HCT116 (cell line): ENCODE measurements around the gene ACACB. TPM values are rescaled to one million over a fixed set of nuclear protein-coding genes. Genes with fewer than 3 reads are reported as not detected.

ENCODE experiments used
- ATAC-seq: fragments of 200-7000 bp; cut with Tn5 transposase; 2 replicates; pipeline ENCODE4 v1.9.1; 2020; ENCODE audit warnings: mild to moderate bottlenecking, moderate library complexity
- BruUV-seq: library from RNA; stranded (reverse); fragments of 400-500 nt; replicated peaks from 2 replicates; lab custom pipeline; 2021; lab: Mats Ljungman, UMichigan
- CTCF ChIA-PET: fragments of 300-600 bp; sonication (Branson Sonifier 250); formaldehyde crosslinking; loops from one replicate; lab custom pipeline; 2021; ENCODE audit warnings: antibody characterized with exemption; lab: Charles Lee
- POLR2A ChIA-PET: fragments of 300-600, 350-600 bp; sonication (Branson Sonifier 250); formaldehyde crosslinking; loops from one replicate; lab custom pipeline; 2021; ENCODE audit warnings: antibody characterized with exemption; lab: Charles Lee
- RAD21 ChIA-PET, 2 experiments: fragments of 300-600 bp; sonication (Branson Sonifier 250); formaldehyde crosslinking; loops; one replicate each; lab custom pipeline; 2023; ENCODE audit warnings: low total read pairs in 2 of 2; ENCODE audit not compliant: uncharacterized antibody in 2 of 2, unreplicated experiment in 2 of 2, low non-redundant PET in 1 of 2; lab: Charles Lee
- DNase-seq: peaks from one replicate; pipeline ENCODE4 v3.0.0-alpha.2; 2010; ENCODE audit warnings: low read depth, low spot score
- H2AFZ ChIP-seq: fragments of 200-600 bp; shearing (Covaris generic), sonication (generic); 2 replicates; pipeline ENCODE4 v1.6.1; 2017; ENCODE audit warnings: low read depth, mixed run types, mixed read lengths, antibody characterized with exemption, low read length; ENCODE audit not compliant: poor library complexity, severe bottlenecking
- H3K27ac ChIP-seq: 2 replicates; pipeline ENCODE4 v1.5.1; 2012; ENCODE audit warnings: low read depth, low read length
- H3K27me3 ChIP-seq: fragments of 200-600 bp; sonication (generic); 2 replicates; pipeline ENCODE4 v1.6.1; 2016; ENCODE audit warnings: mixed run types, low read length, mixed read lengths; ENCODE audit not compliant: insufficient read depth
- H3K36me3 ChIP-seq, 2 experiments: fragments of 200-500 bp in 1 of 2; fragments of 200-600 bp in 1 of 2; sonication (Bioruptor generic) in 1 of 2; sonication (generic) in 1 of 2; 2 replicates each; pipeline versions ENCODE4 v1.5.1 to v1.6.1; 2014 to 2016; ENCODE audit warnings: low read length in 2 of 2, inconsistent platforms in 1 of 2, mixed read lengths in 1 of 2, mixed run types in 1 of 2; ENCODE audit not compliant: insufficient read depth in 2 of 2, control insufficient read depth in 1 of 2
- H3K4me1 ChIP-seq, 2 experiments: fragments of 200-600 bp in 1 of 2; sonication (generic) in 1 of 2; 2 replicates each; pipeline versions ENCODE4 v1.5.1 to v1.6.1; 2012 to 2017; ENCODE audit warnings: low read length in 2 of 2, inconsistent platforms in 1 of 2, mild to moderate bottlenecking in 1 of 2, mixed read lengths in 1 of 2, mixed run types in 1 of 2, moderate library complexity in 1 of 2; ENCODE audit not compliant: insufficient read depth in 2 of 2, control insufficient read depth in 1 of 2
- H3K4me2 ChIP-seq: fragments of 200-600 bp; sonication (generic); 2 replicates; pipeline ENCODE4 v1.6.1; 2017; ENCODE audit warnings: mixed run types, low read length, mixed read lengths
- H3K4me3 ChIP-seq, 2 experiments: fragments of 200-600 bp in 1 of 2; sonication (generic) in 1 of 2; replicated peaks in 1 of 2; 2 replicates each; pipeline ENCODE4 v1.5.1; 2011 to 2016; ENCODE audit warnings: low read length in 2 of 2, control low read depth in 1 of 2, low read depth in 1 of 2, mild to moderate bottlenecking in 1 of 2, mixed read lengths in 1 of 2, mixed run types in 1 of 2
- H3K79me2 ChIP-seq: fragments of 200-600 bp; sonication (generic); 2 replicates; pipeline ENCODE4 v1.6.1; 2017; ENCODE audit warnings: mild to moderate bottlenecking, mixed run types, low read length, moderate library complexity, mixed read lengths; ENCODE audit not compliant: insufficient read depth
- H3K9ac ChIP-seq: fragments of 200-600 bp; sonication (generic); 2 replicates; pipeline ENCODE4 v1.6.1; 2016; ENCODE audit warnings: low read length, mixed read lengths
- H3K9me2 ChIP-seq: fragments of 200-600 bp; sonication (generic), shearing (Covaris generic); 2 replicates; pipeline ENCODE4 v1.6.1; 2017; ENCODE audit warnings: mixed run types, mild to moderate bottlenecking, moderate library complexity; ENCODE audit not compliant: insufficient read depth
- H3K9me3 ChIP-seq, 2 experiments: fragments of 200-500 bp in 1 of 2; fragments of 200-600 bp in 1 of 2; sonication (Bioruptor generic) in 1 of 2; sonication (generic) in 1 of 2; 2 replicates each; pipeline ENCODE4 v1.6.1; 2014 to 2017; ENCODE audit warnings: low read length in 2 of 2, mixed read lengths in 2 of 2, inconsistent platforms in 1 of 2, low read depth in 1 of 2, mild to moderate bottlenecking in 1 of 2, mixed run types in 1 of 2, moderate library complexity in 1 of 2; ENCODE audit not compliant: control insufficient read depth in 1 of 2, insufficient read depth in 1 of 2
- H4K20me1 ChIP-seq: fragments of 200-600 bp; sonication (generic), shearing (Covaris generic); 2 replicates; pipeline ENCODE4 v1.6.1; 2017; ENCODE audit warnings: mixed run types, mild to moderate bottlenecking, moderate library complexity; ENCODE audit not compliant: insufficient read depth
- CBX3 ChIP-seq: IDR thresholded peaks from 2 replicates; pipeline ENCODE4 v1.6.1; 2012; ENCODE audit warnings: low read depth
- EGR1 ChIP-seq: IDR thresholded peaks from 2 replicates; pipeline ENCODE4 v1.6.1; 2012; ENCODE audit warnings: low read depth
- ELF1 ChIP-seq: IDR thresholded peaks from 2 replicates; pipeline ENCODE4 v1.6.1; 2012; ENCODE audit warnings: low read depth, borderline replicate concordance
- FOSL1 ChIP-seq: IDR thresholded peaks from 2 replicates; pipeline ENCODE4 v1.6.1; 2012; ENCODE audit warnings: low read depth
- JUND ChIP-seq: IDR thresholded peaks from 2 replicates; pipeline ENCODE4 v1.6.1; 2012
- RAD21 ChIP-seq: IDR thresholded peaks from 2 replicates; pipeline ENCODE4 v1.6.1; 2012; ENCODE audit warnings: low read depth, mild to moderate bottlenecking
- SRF ChIP-seq: IDR thresholded peaks from 2 replicates; pipeline ENCODE4 v1.6.1; 2012; ENCODE audit warnings: low read depth
- intact Hi-C: fragments of 100-400 bp; cut with micrococcal nuclease; formaldehyde crosslinking; loops from 2 replicates; pipeline ENCODE4 v1.10.0; 2022
- total RNA-seq: library from RNA; stranded (reverse); gene quantifications from one replicate; pipeline ENCODE4 v1.2.1, GENCODE V29; 2021; ENCODE audit not compliant: unreplicated experiment
- TF ChIP-seq, protein P1 (sequence below), 3 experiments: fragments of 200-600 bp in 1 of 3; sonication (generic) in 1 of 3; IDR thresholded peaks in 2 of 3; conservative IDR thresholded peaks in 1 of 3; 2 replicates each; pipeline ENCODE4 v1.5.1; 2012 to 2017; ENCODE audit warnings: low read depth in 2 of 3, low read length in 2 of 3, antibody characterized with exemption in 1 of 3, borderline replicate concordance in 1 of 3, control low read depth in 1 of 3, mild to moderate bottlenecking in 1 of 3, mixed read lengths in 1 of 3, mixed run types in 1 of 3, moderate library complexity in 1 of 3; ENCODE audit not compliant: insufficient read depth in 1 of 3
- TF ChIP-seq, protein P2 (sequence below): IDR thresholded peaks from 2 replicates; pipeline ENCODE4 v1.6.1; 2012; ENCODE audit warnings: low read depth
- TF ChIP-seq, protein P3 (sequence below): IDR thresholded peaks from 2 replicates; pipeline ENCODE4 v1.6.1; 2012
- TF ChIP-seq, protein P4 (sequence below): IDR thresholded peaks from 2 replicates; pipeline ENCODE4 v1.6.1; 2012

The ACACB gene
- total RNA-seq, 1 experiment from 2014 or later = 11.1 TPM

DNA sequence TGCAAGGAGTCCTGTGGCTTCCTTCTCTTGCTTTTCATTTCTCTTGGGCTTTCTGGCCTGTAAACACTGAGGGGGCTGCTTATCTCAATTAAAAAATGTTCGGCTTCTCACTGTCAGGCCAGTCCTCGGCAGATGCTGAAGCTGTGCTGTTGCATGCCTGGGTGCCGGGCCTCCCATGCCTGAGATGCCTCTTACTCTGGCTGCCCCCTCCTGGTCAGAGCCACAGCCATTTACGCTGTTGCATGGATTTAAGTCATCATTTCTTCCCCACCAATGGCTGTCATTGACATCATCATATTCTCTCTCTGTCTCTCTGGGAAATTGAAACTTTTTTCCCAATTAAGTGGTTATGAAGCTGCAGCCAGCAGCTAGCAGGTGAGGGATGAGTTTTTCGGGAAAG lies 139.0 kb downstream of the ACACB start:
- Histone ChIP-seq H3K4me3 (no peak overlapping the region), H3K9me3 (peaks cover 7 to 9% of the 10 kb centered on the region in 2 experiments; a peak in 2 of 4 replicates), H3K4me2 (no peak overlapping the region), H2AFZ (no peak overlapping the region), H3K9me2 (no peaks in the 10 kb centered on the region), H3K9ac (no peak overlapping the region), H3K79me2 (no peaks in the 10 kb centered on the region), H3K4me1 (no peaks in the 10 kb centered on the region), H4K20me1 (no peaks in the 10 kb centered on the region), H3K36me3 (no peaks in the 10 kb centered on the region), H3K27me3 (no peaks in the 10 kb centered on the region), H3K27ac (no peak overlapping the region)
- DNase-seq (no peak), ATAC-seq (peak; percentile 70)
- intact Hi-C loops = no loop called here
- CTCF ChIA-PET = interaction anchor here (1.0 kb wide), 1 partner anchor 9 kb away, joined by 3 read pairs; no protein-coding TSS in a partner anchor
- POLR2A ChIA-PET = no interaction called here
- RAD21 ChIA-PET = no interaction called here
- TF ChIP-seq RAD21 (peak; percentile 52), FOSL1 (no peak)
- TF ChIP-seq, protein P1, sequence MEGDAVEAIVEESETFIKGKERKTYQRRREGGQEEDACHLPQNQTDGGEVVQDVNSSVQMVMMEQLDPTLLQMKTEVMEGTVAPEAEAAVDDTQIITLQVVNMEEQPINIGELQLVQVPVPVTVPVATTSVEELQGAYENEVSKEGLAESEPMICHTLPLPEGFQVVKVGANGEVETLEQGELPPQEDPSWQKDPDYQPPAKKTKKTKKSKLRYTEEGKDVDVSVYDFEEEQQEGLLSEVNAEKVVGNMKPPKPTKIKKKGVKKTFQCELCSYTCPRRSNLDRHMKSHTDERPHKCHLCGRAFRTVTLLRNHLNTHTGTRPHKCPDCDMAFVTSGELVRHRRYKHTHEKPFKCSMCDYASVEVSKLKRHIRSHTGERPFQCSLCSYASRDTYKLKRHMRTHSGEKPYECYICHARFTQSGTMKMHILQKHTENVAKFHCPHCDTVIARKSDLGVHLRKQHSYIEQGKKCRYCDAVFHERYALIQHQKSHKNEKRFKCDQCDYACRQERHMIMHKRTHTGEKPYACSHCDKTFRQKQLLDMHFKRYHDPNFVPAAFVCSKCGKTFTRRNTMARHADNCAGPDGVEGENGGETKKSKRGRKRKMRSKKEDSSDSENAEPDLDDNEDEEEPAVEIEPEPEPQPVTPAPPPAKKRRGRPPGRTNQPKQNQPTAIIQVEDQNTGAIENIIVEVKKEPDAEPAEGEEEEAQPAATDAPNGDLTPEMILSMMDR (IDR thresholded peaks at IDR 0.05 in 2 of 3, conservative IDR thresholded peaks at IDR 0.05 in 1 of 3; ENCODE audit: borderline replicate concordance in 1 of 3, insufficient read depth in 1 of 3, low read depth in 2 of 3, low read length in 2 of 3) = peak in 2 of 3 experiments; percentile 9 to 23; a peak in 1 of 6 replicates
- no TSS peak for BruUV-seq

DNA sequence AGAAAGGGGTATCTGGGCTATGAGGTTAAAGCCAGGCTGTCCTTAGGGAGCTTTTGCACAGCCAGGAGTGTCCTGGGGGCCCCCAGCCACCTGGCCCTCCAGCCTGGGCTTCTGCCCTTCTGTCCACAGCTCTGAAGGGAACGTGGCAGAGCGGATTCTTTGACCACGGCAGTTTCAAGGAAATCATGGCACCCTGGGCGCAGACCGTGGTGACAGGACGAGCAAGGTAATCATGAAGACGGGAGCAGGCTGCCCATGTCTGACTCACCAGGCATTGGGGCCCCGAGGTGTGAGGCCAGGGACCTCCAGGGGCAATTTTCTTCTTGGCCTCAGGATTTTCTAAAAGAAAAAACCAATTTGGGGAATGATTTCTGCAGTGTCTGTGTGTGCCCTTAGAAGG lies 139.6 kb downstream of the ACACB start:
- H3K27ac ChIP-seq = no peak overlapping the region
- no peaks in the 10 kb centered on the region for H4K20me1 ChIP-seq
- H2AFZ ChIP-seq = no peak overlapping the region
- no peak for ATAC-seq
- no peaks in the 10 kb centered on the region for H3K79me2 ChIP-seq
- H3K9ac ChIP-seq = no peak overlapping the region
- peaks cover 7 to 9% of the 10 kb centered on the region in 2 experiments; a peak in 2 of 4 replicates for H3K9me3 ChIP-seq
- H3K4me1 ChIP-seq = no peaks in the 10 kb centered on the region
- BruUV-seq = no TSS peak
- DNase-seq = no peak
- H3K9me2 ChIP-seq = no peaks in the 10 kb centered on the region
- H3K27me3 ChIP-seq = no peaks in the 10 kb centered on the region
- TF ChIP-seq, protein P2, sequence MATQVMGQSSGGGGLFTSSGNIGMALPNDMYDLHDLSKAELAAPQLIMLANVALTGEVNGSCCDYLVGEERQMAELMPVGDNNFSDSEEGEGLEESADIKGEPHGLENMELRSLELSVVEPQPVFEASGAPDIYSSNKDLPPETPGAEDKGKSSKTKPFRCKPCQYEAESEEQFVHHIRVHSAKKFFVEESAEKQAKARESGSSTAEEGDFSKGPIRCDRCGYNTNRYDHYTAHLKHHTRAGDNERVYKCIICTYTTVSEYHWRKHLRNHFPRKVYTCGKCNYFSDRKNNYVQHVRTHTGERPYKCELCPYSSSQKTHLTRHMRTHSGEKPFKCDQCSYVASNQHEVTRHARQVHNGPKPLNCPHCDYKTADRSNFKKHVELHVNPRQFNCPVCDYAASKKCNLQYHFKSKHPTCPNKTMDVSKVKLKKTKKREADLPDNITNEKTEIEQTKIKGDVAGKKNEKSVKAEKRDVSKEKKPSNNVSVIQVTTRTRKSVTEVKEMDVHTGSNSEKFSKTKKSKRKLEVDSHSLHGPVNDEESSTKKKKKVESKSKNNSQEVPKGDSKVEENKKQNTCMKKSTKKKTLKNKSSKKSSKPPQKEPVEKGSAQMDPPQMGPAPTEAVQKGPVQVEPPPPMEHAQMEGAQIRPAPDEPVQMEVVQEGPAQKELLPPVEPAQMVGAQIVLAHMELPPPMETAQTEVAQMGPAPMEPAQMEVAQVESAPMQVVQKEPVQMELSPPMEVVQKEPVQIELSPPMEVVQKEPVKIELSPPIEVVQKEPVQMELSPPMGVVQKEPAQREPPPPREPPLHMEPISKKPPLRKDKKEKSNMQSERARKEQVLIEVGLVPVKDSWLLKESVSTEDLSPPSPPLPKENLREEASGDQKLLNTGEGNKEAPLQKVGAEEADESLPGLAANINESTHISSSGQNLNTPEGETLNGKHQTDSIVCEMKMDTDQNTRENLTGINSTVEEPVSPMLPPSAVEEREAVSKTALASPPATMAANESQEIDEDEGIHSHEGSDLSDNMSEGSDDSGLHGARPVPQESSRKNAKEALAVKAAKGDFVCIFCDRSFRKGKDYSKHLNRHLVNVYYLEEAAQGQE = no peak
- TF ChIP-seq, protein P3, sequence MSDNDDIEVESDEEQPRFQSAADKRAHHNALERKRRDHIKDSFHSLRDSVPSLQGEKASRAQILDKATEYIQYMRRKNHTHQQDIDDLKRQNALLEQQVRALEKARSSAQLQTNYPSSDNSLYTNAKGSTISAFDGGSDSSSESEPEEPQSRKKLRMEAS = no peak
- TF ChIP-seq SRF (no peak), ELF1 (no peak), CBX3 (no peak), RAD21 (no peak), JUND (no peak), EGR1 (no peak)
- TF ChIP-seq, protein P1 (IDR thresholded peaks at IDR 0.05 in 2 of 3, conservative IDR thresholded peaks at IDR 0.05 in 1 of 3; ENCODE audit: borderline replicate concordance in 1 of 3, insufficient read depth in 1 of 3, low read depth in 2 of 3, low read length in 2 of 3) = no peak
- TF ChIP-seq, protein P4, sequence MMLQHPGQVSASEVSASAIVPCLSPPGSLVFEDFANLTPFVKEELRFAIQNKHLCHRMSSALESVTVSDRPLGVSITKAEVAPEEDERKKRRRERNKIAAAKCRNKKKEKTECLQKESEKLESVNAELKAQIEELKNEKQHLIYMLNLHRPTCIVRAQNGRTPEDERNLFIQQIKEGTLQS = no peak
- ChIA-PET POLR2A (no interaction called here), RAD21 (no interaction called here), CTCF (interaction anchor here (1.0 kb wide), 1 partner anchor 8 kb away, joined by 3 read pairs; no protein-coding TSS in a partner anchor)
- no peaks in the 10 kb centered on the region for H3K36me3 ChIP-seq
- H3K4me2 ChIP-seq = no peak overlapping the region
- no peak overlapping the region for H3K4me3 ChIP-seq
- intact Hi-C loops = no loop called here
